Astrocyte (in vitro differentiated cells and primary cell): ENCODE measurements around the gene ATP8B1. TPM values are rescaled to one million over a fixed set of nuclear protein-coding genes. Genes with fewer than 3 reads are reported as not detected.

Source experiments
- DNase-seq: peaks from one replicate; pipeline ENCODE4 v3.0.0-alpha.2; 2010; ENCODE audit warnings: low read depth
- FAIRE-seq: peaks from 2 replicates; lab custom pipeline; 2011; peaks lifted over from hg19 to GRCh38; lab: Jason Lieb, UNC
- H2AFZ ChIP-seq: 2 replicates; pipeline ENCODE4 v1.6.0; 2012; ENCODE audit warnings: low read depth, low read length, inconsistent platforms
- H3K27ac ChIP-seq: 2 replicates; pipeline ENCODE4 v1.5.1; 2011; ENCODE audit warnings: low read depth, low read length, inconsistent platforms
- H3K27me3 ChIP-seq: 2 replicates; pipeline ENCODE4 v1.6.0; 2011; ENCODE audit warnings: low read length, inconsistent platforms; ENCODE audit not compliant: insufficient read depth
- H3K36me3 ChIP-seq: 2 replicates; pipeline ENCODE4 v1.5.1; 2011; ENCODE audit warnings: low read length, inconsistent platforms; ENCODE audit not compliant: insufficient read depth
- H3K4me1 ChIP-seq: 2 replicates; pipeline ENCODE4 v1.5.1; 2011; ENCODE audit warnings: low read length, inconsistent platforms; ENCODE audit not compliant: insufficient read depth
- H3K4me2 ChIP-seq: 2 replicates; pipeline ENCODE4 v1.6.0; 2012; ENCODE audit warnings: low read length, inconsistent platforms
- H3K4me3 ChIP-seq: 2 replicates; pipeline ENCODE4 v1.5.1; 2011; ENCODE audit warnings: low read depth, mild to moderate bottlenecking, low read length, inconsistent platforms; ENCODE audit not compliant: insufficient read depth
- H3K79me2 ChIP-seq: 2 replicates; pipeline ENCODE4 v1.6.0; 2012; ENCODE audit warnings: mild to moderate bottlenecking, low read length, inconsistent platforms; ENCODE audit not compliant: insufficient read depth
- H3K9ac ChIP-seq: 2 replicates; pipeline ENCODE4 v1.6.0; 2012; ENCODE audit warnings: mild to moderate bottlenecking, low read length, inconsistent platforms
- H3K9me3 ChIP-seq: 2 replicates; pipeline ENCODE4 v1.5.1; 2012; ENCODE audit warnings: low read depth, mild to moderate bottlenecking, low read length, inconsistent platforms; ENCODE audit not compliant: insufficient read depth
- H4K20me1 ChIP-seq: 2 replicates; pipeline ENCODE4 v1.6.0; 2012; ENCODE audit warnings: low read length, inconsistent platforms; ENCODE audit not compliant: insufficient read depth
- H3K27ac Mint-ChIP-seq: one replicate; pipeline ENCODE4 v1.8.0; 2021; ENCODE audit warnings: mild to moderate bottlenecking, mixed read lengths; ENCODE audit not compliant: unreplicated experiment
- H3K27me3 Mint-ChIP-seq: one replicate; pipeline ENCODE4 v1.8.0; 2021; ENCODE audit warnings: low read depth, mixed read lengths; ENCODE audit not compliant: unreplicated experiment
- H3K36me3 Mint-ChIP-seq: one replicate; pipeline ENCODE4 v1.8.0; 2021; ENCODE audit warnings: low read depth, mixed read lengths; ENCODE audit not compliant: unreplicated experiment
- H3K4me1 Mint-ChIP-seq: one replicate; pipeline ENCODE4 v1.8.0; 2021; ENCODE audit warnings: low read depth, mixed read lengths; ENCODE audit not compliant: unreplicated experiment
- H3K4me3 Mint-ChIP-seq: one replicate; pipeline ENCODE4 v1.8.0; 2021; ENCODE audit warnings: mild to moderate bottlenecking, moderate library complexity, mixed read lengths; ENCODE audit not compliant: unreplicated experiment
- H3K9me3 Mint-ChIP-seq: one replicate; pipeline ENCODE4 v1.8.0; 2021; ENCODE audit warnings: mild to moderate bottlenecking, mixed read lengths; ENCODE audit not compliant: unreplicated experiment
- EZH2 ChIP-seq: IDR thresholded peaks from 2 replicates; pipeline ENCODE4 v1.6.1; 2012; ENCODE audit warnings: mild to moderate bottlenecking, low read length, inconsistent platforms; ENCODE audit not compliant: insufficient read depth
- total RNA-seq: library from RNA; stranded (reverse); gene quantifications from 2 replicates; pipeline ENCODE4 v1.2.1, GENCODE V29; 2021
- TF ChIP-seq, protein P1 (sequence below): IDR thresholded peaks from 2 replicates; pipeline ENCODE4 v1.5.1; 2011; ENCODE audit warnings: low read depth, mild to moderate bottlenecking, inconsistent platforms, low read length, moderate library complexity; ENCODE audit not compliant: insufficient read depth

ATP8B1 gene
- total RNA-seq, 1 donor from 2014 or later = 10.4 TPM

DNA sequence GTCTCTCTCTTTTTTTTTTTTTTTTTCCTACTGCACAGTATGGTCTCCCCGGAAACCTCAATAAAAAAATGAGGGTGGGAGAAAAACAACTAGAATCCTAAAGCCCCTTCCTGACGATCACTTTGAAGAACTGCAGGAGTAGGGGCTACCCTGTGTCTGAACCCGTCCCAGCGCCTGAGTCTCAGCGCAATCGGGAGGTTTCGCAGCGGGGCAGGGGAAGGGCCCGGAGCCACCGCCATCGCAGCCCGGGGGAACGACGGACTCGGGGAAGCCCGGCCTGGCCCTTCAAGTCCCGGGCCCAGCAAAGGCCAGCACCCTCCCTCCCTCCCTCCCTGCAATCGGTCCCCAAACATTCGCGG is 181.9 kb downstream of the ATP8B1 start:
- Histone ChIP-seq H3K4me2 (peak overlapping the region; percentile 92), H3K9me3 (no peaks in the 10 kb centered on the region), H3K4me3 (peak overlapping the region; percentile 89), H3K79me2 (peaks cover 47% of the 10 kb centered on the region), H2AFZ (peak overlapping the region; percentile 99), H3K4me1 (peaks cover 18% of the 10 kb centered on the region), H3K9ac (peak overlapping the region; percentile 95), H4K20me1 (peaks cover 20% of the 10 kb centered on the region), H3K27me3 (no peaks in the 10 kb centered on the region), H3K36me3 (peaks cover 12% of the 10 kb centered on the region), H3K27ac (peak overlapping the region; percentile 90)
- peaks cover 8% of the 10 kb centered on the region for H3K4me1 Mint-ChIP-seq
- H3K36me3 Mint-ChIP-seq = peaks cover 5% of the 10 kb centered on the region
- FAIRE-seq = no peak
- H3K9me3 Mint-ChIP-seq = no peaks in the 10 kb centered on the region
- TF ChIP-seq EZH2 = no peak
- TF ChIP-seq, protein P1, sequence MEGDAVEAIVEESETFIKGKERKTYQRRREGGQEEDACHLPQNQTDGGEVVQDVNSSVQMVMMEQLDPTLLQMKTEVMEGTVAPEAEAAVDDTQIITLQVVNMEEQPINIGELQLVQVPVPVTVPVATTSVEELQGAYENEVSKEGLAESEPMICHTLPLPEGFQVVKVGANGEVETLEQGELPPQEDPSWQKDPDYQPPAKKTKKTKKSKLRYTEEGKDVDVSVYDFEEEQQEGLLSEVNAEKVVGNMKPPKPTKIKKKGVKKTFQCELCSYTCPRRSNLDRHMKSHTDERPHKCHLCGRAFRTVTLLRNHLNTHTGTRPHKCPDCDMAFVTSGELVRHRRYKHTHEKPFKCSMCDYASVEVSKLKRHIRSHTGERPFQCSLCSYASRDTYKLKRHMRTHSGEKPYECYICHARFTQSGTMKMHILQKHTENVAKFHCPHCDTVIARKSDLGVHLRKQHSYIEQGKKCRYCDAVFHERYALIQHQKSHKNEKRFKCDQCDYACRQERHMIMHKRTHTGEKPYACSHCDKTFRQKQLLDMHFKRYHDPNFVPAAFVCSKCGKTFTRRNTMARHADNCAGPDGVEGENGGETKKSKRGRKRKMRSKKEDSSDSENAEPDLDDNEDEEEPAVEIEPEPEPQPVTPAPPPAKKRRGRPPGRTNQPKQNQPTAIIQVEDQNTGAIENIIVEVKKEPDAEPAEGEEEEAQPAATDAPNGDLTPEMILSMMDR = no peak
- DNase-seq = no peak
- no peaks in the 10 kb centered on the region for H3K27me3 Mint-ChIP-seq
- H3K27ac Mint-ChIP-seq = peak overlapping the region; percentile 97
- H3K4me3 Mint-ChIP-seq = peak overlapping the region; percentile 95

GRCh38 chr18:57619876-57620275 is 183.2 kb downstream of the ATP8B1 start:
- peak overlapping the region; percentile 92 for H3K4me2 ChIP-seq
- peaks cover 54% of the 10 kb centered on the region for H3K79me2 ChIP-seq

DNA sequence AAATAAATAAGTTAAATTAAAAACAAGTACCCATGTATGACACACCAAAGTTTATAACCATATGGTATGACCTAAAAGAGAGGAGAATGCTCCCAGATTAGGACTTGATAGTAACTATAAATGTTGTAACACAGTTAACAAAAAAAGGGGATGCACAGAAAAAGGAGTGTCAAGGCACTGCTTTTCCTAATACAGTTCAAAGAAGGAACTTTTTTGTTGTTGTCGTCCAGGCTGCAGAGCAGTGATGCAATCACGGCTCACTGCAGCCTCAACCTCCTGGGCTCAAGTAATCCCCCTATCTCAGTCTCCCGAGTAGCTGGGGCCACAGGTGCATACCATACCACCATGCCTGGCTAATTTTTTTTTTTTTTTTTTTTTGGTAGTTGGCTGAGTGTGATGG is 184.2 kb downstream of the ATP8B1 start:
- no peak for FAIRE-seq
- no peak overlapping the region for H3K27ac Mint-ChIP-seq
- peaks cover 25% of the 10 kb centered on the region for H3K36me3 ChIP-seq

More at GRCh38 chr18:57619876-57620275, 183.2 kb downstream of the ATP8B1 start:
- H3K4me3 Mint-ChIP-seq = peak overlapping the region; percentile 95
- FAIRE-seq (no peak), DNase-seq (no peak)
- peaks cover 8% of the 10 kb centered on the region for H3K4me1 Mint-ChIP-seq
- no peak for TF ChIP-seq EZH2
- TF ChIP-seq, protein P1 = no peak
- no peaks in the 10 kb centered on the region for H3K9me3 Mint-ChIP-seq
- Histone ChIP-seq H3K9ac (no peak overlapping the region), H4K20me1 (peaks cover 20% of the 10 kb centered on the region), H3K4me1 (peaks cover 17% of the 10 kb centered on the region), H3K4me3 (no peak overlapping the region), H3K27ac (peak overlapping the region; percentile 1), H3K27me3 (no peaks in the 10 kb centered on the region), H2AFZ (no peak overlapping the region), H3K36me3 (peaks cover 20% of the 10 kb centered on the region), H3K9me3 (no peaks in the 10 kb centered on the region)
- H3K27me3 Mint-ChIP-seq = no peaks in the 10 kb centered on the region
- H3K36me3 Mint-ChIP-seq = peaks cover 10% of the 10 kb centered on the region
- peak overlapping the region; percentile 89 for H3K27ac Mint-ChIP-seq

More for the DNA sequence above, 184.2 kb downstream of the ATP8B1 start:
- Histone ChIP-seq H3K27me3 (no peaks in the 10 kb centered on the region), H3K9me3 (no peaks in the 10 kb centered on the region), H3K9ac (no peak overlapping the region), H3K79me2 (peaks cover 54% of the 10 kb centered on the region), H3K4me3 (no peak overlapping the region), H3K4me1 (peaks cover 14% of the 10 kb centered on the region), H3K4me2 (no peak overlapping the region), H2AFZ (no peak overlapping the region), H4K20me1 (peaks cover 24% of the 10 kb centered on the region), H3K27ac (no peak overlapping the region)
- H3K36me3 Mint-ChIP-seq = peaks cover 13% of the 10 kb centered on the region
- TF ChIP-seq EZH2 = no peak
- TF ChIP-seq, protein P1 = no peak
- H3K4me3 Mint-ChIP-seq = no peak overlapping the region
- H3K9me3 Mint-ChIP-seq = no peaks in the 10 kb centered on the region
- no peaks in the 10 kb centered on the region for H3K27me3 Mint-ChIP-seq
- H3K4me1 Mint-ChIP-seq = peaks cover 8% of the 10 kb centered on the region
- DNase-seq = no peak
